Lower lobe of right lung (tissue), 2 donors: ENCODE data around the gene HCN1. TPM values are rescaled to one million over a fixed set of nuclear protein-coding genes. Genes with fewer than 3 reads are reported as not detected.
A peak's percentile ranks its signal among the peaks of the same experiment; 100 is the strongest.
"Not testable (repeated sequence)": the region's sequence is repeated elsewhere in the genome, so short reads cannot be mapped to it uniquely, and the experiment has no call there.

Experiments used
- ATAC-seq, 2 donors: fragments of 200-7000 bp; cut with Tn5 transposase; one replicate each; pipeline ENCODE4 v1.9.1; 2020 to 2022; ENCODE audit warnings: mild to moderate bottlenecking in 2 of 2, moderate library complexity in 2 of 2
- DNase-seq: peaks from one replicate; pipeline ENCODE4 v3.0.0-alpha.2; 2020
- H3K27ac ChIP-seq: fragments of 200-600 bp; one replicate; pipeline ENCODE4 v1.8.0; 2022
- H3K27me3 ChIP-seq: fragments of 200-600 bp; one replicate; pipeline ENCODE4 v1.8.0; 2022; ENCODE audit warnings: low read depth
- H3K36me3 ChIP-seq: fragments of 200-600 bp; one replicate; pipeline ENCODE4 v1.8.0; 2022; ENCODE audit warnings: mild to moderate bottlenecking
- H3K4me1 ChIP-seq: fragments of 200-600 bp; one replicate; pipeline ENCODE4 v1.8.0; 2022
- H3K4me3 ChIP-seq: fragments of 200-600 bp; one replicate; pipeline ENCODE4 v1.8.0; 2022; ENCODE audit warnings: mild to moderate bottlenecking
- H3K9me3 ChIP-seq: fragments of 200-600 bp; one replicate; pipeline ENCODE4 v1.8.0; 2022
- intact Hi-C: fragments of 100-400 bp; cut with DNase I; formaldehyde crosslinking; loops from one replicate; pipeline ENCODE4 v1.11.0; 2022
- total RNA-seq: library from RNA; stranded (reverse); fragmentation: NEBNext Ultra II Directional; extraction: Animal tissue kit (Norgen Biotek cat#: 25700); gene quantifications from one replicate; pipeline ENCODE4 v1.2.1, GENCODE V29; 2021
- TF ChIP-seq, protein P1 (sequence below): fragments of 200-600 bp; IDR thresholded peaks from one replicate; pipeline ENCODE4 v1.8.0; 2022; ENCODE audit warnings: antibody characterized with exemption, mild to moderate bottlenecking
- donor health status: DM: no; HTN: yes; CAD: no; lungs with severe emphysema.

Gene HCN1
- total RNA-seq, 1 donor from 2014 or later, result not detected

GRCh38 chr5:45491368-45491767 lies 204.8 kb downstream of the HCN1 start:
- ATAC-seq (peak; percentile 55 to 84), DNase-seq (no peak)
- TF ChIP-seq, protein P1, sequence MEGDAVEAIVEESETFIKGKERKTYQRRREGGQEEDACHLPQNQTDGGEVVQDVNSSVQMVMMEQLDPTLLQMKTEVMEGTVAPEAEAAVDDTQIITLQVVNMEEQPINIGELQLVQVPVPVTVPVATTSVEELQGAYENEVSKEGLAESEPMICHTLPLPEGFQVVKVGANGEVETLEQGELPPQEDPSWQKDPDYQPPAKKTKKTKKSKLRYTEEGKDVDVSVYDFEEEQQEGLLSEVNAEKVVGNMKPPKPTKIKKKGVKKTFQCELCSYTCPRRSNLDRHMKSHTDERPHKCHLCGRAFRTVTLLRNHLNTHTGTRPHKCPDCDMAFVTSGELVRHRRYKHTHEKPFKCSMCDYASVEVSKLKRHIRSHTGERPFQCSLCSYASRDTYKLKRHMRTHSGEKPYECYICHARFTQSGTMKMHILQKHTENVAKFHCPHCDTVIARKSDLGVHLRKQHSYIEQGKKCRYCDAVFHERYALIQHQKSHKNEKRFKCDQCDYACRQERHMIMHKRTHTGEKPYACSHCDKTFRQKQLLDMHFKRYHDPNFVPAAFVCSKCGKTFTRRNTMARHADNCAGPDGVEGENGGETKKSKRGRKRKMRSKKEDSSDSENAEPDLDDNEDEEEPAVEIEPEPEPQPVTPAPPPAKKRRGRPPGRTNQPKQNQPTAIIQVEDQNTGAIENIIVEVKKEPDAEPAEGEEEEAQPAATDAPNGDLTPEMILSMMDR, result no peak
- H3K4me1 ChIP-seq, result no peaks in the 10 kb centered on the region
- no peak overlapping the region for H3K4me3 ChIP-seq
- no peak overlapping the region for H3K27ac ChIP-seq
- H3K27me3 ChIP-seq, result no peaks in the 10 kb centered on the region
- H3K36me3 ChIP-seq, result no peaks in the 10 kb centered on the region
- no peaks in the 10 kb centered on the region for H3K9me3 ChIP-seq
- intact Hi-C loops, result no loop called here

GRCh38 chr5:45484781-45485180 lies 211.4 kb downstream of the HCN1 start:
- intact Hi-C loops, result no loop called here
- no peak for ATAC-seq
- H3K27ac ChIP-seq, result no peak overlapping the region

DNA sequence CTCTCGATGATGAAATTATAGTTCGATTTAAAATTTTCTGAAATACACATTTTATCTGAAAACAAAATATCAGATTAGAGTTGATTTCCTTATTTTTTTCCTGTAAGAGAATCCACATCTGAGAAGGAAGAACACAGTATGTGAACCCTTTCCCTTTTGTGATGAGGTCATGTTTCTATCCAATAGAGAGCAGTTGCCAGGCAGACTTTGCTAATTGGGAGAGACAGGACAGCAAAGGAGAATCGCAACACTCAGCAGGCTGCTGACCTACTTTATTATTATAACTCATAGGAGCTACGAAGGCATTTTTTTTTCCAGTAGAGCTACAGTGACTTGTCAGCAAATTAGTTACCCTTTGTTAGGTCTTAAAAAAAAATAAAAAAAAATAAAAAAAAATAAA lies 242.1 kb downstream of the HCN1 start:
- Histone ChIP-seq H3K27ac (no peak overlapping the region), H3K4me1 (no peaks in the 10 kb centered on the region), H3K4me3 (no peak overlapping the region), H3K27me3 (no peaks in the 10 kb centered on the region), H3K36me3 (no peaks in the 10 kb centered on the region), H3K9me3 (no peaks in the 10 kb centered on the region)
- intact Hi-C loops, result no loop called here
- DNase-seq, result no peak
- peak; percentile 50 to 60 for ATAC-seq
- TF ChIP-seq, protein P1, result no peak

More at GRCh38 chr5:45484781-45485180, 211.4 kb downstream of the HCN1 start:
- no peaks in the 10 kb centered on the region for H3K27me3 ChIP-seq
- H3K36me3 ChIP-seq, result no peaks in the 10 kb centered on the region
- H3K4me1 ChIP-seq, result no peaks in the 10 kb centered on the region
- TF ChIP-seq, protein P1, result no peak
- DNase-seq, result no peak
- H3K9me3 ChIP-seq, result no peaks in the 10 kb centered on the region
- H3K4me3 ChIP-seq, result no peak overlapping the region

DNA sequence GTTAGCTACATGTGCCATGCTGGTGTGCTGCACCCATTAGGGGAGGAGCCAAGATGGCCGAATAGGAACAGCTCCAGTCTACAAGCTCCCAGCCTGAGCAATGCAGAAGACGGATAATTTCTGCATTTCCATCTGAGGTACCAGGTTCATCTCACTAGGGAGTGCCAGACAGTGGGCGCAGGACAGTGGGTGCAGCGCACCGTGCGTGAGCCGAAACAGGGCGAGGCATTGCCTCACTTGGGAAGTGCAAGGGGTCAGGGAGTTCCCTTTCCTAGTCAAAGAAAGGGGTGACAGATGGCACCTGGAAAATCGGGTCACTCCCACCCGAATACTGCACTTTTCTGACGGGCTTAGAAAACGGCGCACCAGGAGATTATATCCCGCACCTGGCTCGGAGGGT lies 251.3 kb downstream of the HCN1 start:
- H3K36me3 ChIP-seq, intact Hi-C loops: not testable (repeated sequence)

DNA sequence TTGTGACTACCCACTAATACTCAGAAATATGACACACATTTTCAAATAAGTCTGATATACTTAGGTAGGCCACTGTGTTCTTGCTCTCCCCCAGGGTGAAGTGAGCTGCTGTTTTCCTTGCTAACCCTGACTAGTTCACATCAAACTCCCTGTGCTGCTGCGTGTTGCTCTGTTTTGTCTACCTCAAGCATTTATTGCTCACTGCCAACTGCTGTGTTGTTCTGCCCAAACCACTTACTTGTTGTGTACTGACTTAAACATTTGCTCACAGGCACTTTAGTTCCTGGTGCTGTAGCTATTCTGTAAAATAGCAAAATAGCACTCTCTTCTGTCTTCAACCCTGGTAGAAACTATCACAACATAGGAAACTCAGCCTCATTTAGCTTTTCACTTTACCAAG lies 255.7 kb downstream of the HCN1 start:
- TF ChIP-seq, protein P1, result no peak
- DNase-seq, result no peak
- Histone ChIP-seq H3K4me1 (no peaks in the 10 kb centered on the region), H3K9me3 (no peaks in the 10 kb centered on the region), H3K4me3 (no peak overlapping the region), H3K27ac (no peak overlapping the region), H3K36me3 (no peaks in the 10 kb centered on the region), H3K27me3 (no peaks in the 10 kb centered on the region)
- no peak for ATAC-seq
- intact Hi-C loops, result no loop called here

More for the DNA sequence above, 251.3 kb downstream of the HCN1 start:
- H3K27me3 ChIP-seq, H3K9me3 ChIP-seq, ATAC-seq, DNase-seq, H3K4me3 ChIP-seq, H3K27ac ChIP-seq, H3K4me1 ChIP-seq: not testable (repeated sequence)

GRCh38 chr5:45437752-45438151 lies 258.4 kb downstream of the HCN1 start:
- no peaks in the 10 kb centered on the region for H3K9me3 ChIP-seq
- DNase-seq (no peak), ATAC-seq (no peak)
- no peaks in the 10 kb centered on the region for H3K4me1 ChIP-seq
- H3K4me3 ChIP-seq, result no peak overlapping the region
- no peaks in the 10 kb centered on the region for H3K27me3 ChIP-seq
- intact Hi-C loops, result no loop called here
- no peaks in the 10 kb centered on the region for H3K36me3 ChIP-seq
- TF ChIP-seq, protein P1, result no peak
- H3K27ac ChIP-seq, result no peak overlapping the region
